ENCODE data around the gene DLG2. TPM values are rescaled to one million over a fixed set of nuclear protein-coding genes. Genes with fewer than 3 reads are reported as not detected.
A peak's percentile ranks its signal among the peaks of the same experiment; 100 is the strongest.

DLG2 gene
- total RNA-seq, 1 experiment from 2014 or later = not detected

DNA sequence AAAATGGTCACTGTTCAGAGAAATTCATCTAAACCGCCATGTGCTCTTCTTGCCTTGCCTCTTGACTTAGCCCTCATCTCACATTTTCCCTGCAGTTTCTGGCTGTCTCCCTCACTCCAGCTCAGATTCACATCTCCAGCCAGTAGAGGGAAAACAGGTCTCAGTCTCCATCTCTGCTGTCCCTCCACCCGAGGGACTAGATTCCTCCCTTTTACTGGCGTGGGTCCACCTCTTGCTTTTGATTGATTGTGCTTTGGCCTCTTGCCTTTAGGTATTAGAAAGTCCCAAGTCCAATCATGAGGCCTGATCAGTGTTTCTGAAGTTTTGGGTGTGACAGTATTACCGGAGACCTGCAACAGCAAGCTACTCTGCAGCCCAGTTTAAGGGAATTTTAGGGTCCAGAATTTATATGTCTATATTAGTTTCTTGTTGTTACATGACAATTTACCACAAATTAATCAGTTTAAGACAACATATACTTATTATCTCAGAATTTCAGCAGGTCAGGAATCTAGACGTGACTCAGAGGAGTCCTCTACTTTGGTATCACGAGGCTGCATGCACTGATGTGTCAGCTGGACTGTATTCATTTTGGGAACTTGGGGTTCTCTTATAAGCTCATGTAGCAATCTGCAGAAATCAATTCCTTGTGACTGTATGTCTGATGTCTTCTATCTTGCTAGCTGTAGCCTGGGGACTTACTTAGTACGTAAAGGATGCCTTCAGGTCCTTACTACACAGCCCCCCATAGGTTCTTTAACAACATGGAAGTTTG lies 1535.7 kb downstream of the DLG2 start:
- DNase-seq (ENCODE audit: low read depth, low spot score) = no peak
- in situ Hi-C loops (cut with HindIII; ENCODE audit: low pct_unique_long_range_greater_than_20kb, low sequenced_read_pairs) = no loop called here

GRCh38 chr11:84089072-84090057 lies 1537.8 kb downstream of the DLG2 start:
- DNase-seq (ENCODE audit: low read depth, low spot score) = peak; percentile 43
- in situ Hi-C loops (cut with HindIII; ENCODE audit: low pct_unique_long_range_greater_than_20kb, low sequenced_read_pairs) = no loop called here

GRCh38 chr11:84071851-84072250 lies 1555.3 kb downstream of the DLG2 start:
- in situ Hi-C loops (cut with HindIII; ENCODE audit: low pct_unique_long_range_greater_than_20kb, low sequenced_read_pairs) = no loop called here

DNA sequence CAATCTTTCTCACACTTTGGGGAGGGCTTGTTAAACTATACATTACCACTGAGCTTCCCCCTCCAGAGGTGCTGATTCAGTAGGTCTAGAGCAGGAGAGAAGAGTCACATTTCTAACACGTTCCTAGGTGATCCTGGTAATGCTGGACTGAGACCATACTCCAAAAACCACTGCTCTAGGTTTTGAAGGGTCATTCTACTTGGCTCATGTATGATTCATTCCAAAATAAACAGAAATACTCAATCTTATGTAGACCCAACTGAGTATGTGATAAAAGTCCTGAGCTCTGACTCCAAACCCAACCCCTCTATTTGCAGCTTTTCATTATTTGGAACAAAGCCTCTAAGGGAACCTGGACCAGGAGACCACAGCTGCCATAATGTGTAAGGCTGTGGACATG lies 1558.1 kb downstream of the DLG2 start:
- no peak for DNase-seq (ENCODE audit: low read depth, low spot score)
- in situ Hi-C loops (cut with HindIII; ENCODE audit: low pct_unique_long_range_greater_than_20kb, low sequenced_read_pairs) = no loop called here

More at GRCh38 chr11:84071851-84072250, 1555.3 kb downstream of the DLG2 start:
- DNase-seq (ENCODE audit: low read depth, low spot score) = no peak

DNA sequence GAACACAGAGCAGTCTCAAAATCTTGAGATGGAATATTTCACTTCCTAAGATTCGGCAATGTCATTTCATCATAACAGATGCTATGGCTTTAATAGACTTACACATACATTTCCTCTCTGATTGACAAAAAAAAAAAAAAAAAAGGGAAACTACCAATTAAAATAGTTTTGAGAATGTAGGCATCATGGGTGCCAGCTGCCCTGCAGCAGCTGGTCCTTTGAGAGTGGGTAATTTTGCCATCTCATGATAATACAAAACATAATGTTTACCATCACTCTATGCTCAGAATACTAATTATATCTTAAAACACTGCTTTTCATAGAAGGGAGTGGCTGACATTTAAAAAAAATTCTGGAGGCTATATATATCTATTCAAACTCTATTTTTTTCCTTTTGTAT lies 1565.4 kb downstream of the DLG2 start:
- in situ Hi-C loops (cut with HindIII; ENCODE audit: low pct_unique_long_range_greater_than_20kb, low sequenced_read_pairs) = no loop called here
- no peak for DNase-seq (ENCODE audit: low read depth, low spot score)

GRCh38 chr11:84056653-84057376 lies 1570.3 kb downstream of the DLG2 start:
- no peak for DNase-seq (ENCODE audit: low read depth, low spot score)
- in situ Hi-C loops (cut with HindIII; ENCODE audit: low pct_unique_long_range_greater_than_20kb, low sequenced_read_pairs) = no loop called here

DNA sequence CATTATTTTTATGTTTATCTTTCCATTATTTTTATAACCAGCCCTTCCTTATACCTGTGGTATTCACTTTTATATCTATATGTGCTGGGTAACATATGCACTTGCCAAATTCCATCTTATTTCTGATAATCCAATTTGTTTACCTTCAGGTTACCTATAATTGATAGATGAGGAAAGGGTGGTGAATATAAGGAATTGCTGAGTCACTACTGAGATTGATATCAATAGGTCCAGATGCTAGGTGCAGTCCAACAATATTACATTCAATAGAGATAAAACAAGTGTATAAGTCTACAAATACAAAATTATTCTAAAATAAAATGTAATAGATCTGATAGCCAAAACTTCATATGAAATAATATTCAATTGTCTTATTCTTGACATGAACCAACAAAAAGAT lies 1582.0 kb downstream of the DLG2 start:
- in situ Hi-C loops (cut with HindIII; ENCODE audit: low pct_unique_long_range_greater_than_20kb, low sequenced_read_pairs) = no loop called here

DNA sequence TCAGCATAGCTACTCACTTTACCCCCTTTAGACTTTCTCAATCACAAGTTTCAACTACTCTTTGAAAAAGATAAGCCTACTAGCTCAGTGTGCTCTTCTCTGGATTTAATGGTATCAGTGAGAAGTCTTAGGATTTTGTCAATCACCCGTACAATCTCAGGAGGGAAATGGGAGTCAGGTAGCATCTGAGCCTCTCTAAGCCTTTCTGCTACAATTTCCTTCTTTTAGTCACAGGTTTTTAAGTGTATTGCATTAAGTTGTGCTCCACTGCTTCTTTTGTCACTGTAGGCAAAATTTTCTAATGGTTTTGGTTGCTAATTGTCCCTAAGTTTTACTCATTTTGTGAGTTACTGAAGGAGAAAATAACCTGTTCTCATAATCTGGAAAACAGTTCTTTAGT lies 1582.4 kb downstream of the DLG2 start:
- no peak for DNase-seq (ENCODE audit: low read depth, low spot score)
- in situ Hi-C loops (cut with HindIII; ENCODE audit: low pct_unique_long_range_greater_than_20kb, low sequenced_read_pairs) = no loop called here

More for the DNA sequence above, 1582.0 kb downstream of the DLG2 start:
- DNase-seq (ENCODE audit: low read depth, low spot score) = no peak

- in situ Hi-C loops (cut with HindIII; ENCODE audit: low pct_unique_long_range_greater_than_20kb, low sequenced_read_pairs) = no loop called here
- DNase-seq (ENCODE audit: low read depth, low spot score) = no peak
Observed at GRCh38 chr11:84036664-84037194, 1590.4 kb downstream of the DLG2 start.

- in situ Hi-C loops (cut with HindIII; ENCODE audit: low pct_unique_long_range_greater_than_20kb, low sequenced_read_pairs) = no loop called here
- DNase-seq (ENCODE audit: low read depth, low spot score) = no peak
Observed at GRCh38 chr11:84035645-84036044, 1591.5 kb downstream of the DLG2 start.

GRCh38 chr11:84034484-84034883 lies 1592.7 kb downstream of the DLG2 start:
- no peak for DNase-seq (ENCODE audit: low read depth, low spot score)
- in situ Hi-C loops (cut with HindIII; ENCODE audit: low pct_unique_long_range_greater_than_20kb, low sequenced_read_pairs) = no loop called here

DNA sequence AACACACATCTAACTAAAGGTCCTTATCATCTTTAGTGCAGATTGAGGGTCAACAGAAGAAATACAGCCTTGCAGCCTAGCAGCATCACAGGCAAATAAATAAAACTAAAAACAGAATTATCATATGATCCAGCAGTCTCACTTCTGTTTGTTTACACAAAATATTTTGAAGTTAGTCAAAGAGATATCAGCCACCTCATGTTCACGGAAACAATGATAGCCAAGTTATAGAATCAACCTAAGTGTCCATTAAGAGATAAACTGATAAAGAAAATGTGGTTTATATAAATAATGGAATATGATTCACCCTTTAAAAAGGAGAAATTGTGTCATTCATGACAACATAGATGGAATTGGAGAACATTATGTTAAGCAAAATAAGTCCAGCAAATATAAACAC lies 1602.9 kb downstream of the DLG2 start:
- in situ Hi-C loops (cut with HindIII; ENCODE audit: low pct_unique_long_range_greater_than_20kb, low sequenced_read_pairs) = no loop called here

DNA sequence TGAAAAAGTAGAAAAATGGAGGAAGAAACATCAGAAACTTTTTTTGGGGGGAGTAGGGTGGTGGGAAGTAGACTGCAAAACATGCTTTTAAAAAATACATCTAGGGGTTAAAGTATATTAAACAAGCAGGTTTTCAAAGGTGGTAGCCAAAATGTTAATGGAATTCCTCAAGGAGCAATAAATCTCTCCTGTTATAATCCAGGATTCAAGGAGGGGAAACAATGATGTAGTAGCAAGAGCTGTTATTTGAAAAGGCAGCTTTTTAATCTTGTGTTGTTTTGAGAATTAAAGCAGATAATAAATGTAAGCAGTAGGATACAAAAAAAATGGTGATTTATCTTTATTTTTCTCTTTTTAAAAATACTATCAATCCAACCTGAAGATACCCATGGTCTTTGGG lies 1604.4 kb downstream of the DLG2 start:
- in situ Hi-C loops (cut with HindIII; ENCODE audit: low pct_unique_long_range_greater_than_20kb, low sequenced_read_pairs) = no loop called here
- no peak for DNase-seq (ENCODE audit: low read depth, low spot score)

More for the DNA sequence above, 1602.9 kb downstream of the DLG2 start:
- no peak for DNase-seq (ENCODE audit: low read depth, low spot score)

DNA sequence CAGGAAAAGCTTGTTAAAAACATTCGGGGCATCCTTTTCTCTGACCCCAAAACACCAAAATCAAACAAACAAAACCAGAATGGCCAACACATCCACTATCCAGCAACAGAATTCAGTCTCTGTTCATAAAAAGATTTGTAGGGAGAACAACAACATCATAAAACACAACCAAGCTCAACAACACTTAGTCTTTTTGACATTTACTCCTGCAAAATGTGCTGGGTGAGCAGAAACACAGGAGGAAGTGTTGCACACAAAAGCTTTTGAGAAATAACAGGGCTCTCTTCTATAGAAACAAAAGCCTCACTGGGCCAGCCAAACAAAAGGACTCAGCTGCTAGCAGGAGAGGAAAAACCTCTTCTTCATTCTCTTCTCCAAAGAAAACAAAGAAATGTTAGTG lies 1604.9 kb downstream of the DLG2 start:
- in situ Hi-C loops (cut with HindIII; ENCODE audit: low pct_unique_long_range_greater_than_20kb, low sequenced_read_pairs) = no loop called here
- no peak for DNase-seq (ENCODE audit: low read depth, low spot score)

DNA sequence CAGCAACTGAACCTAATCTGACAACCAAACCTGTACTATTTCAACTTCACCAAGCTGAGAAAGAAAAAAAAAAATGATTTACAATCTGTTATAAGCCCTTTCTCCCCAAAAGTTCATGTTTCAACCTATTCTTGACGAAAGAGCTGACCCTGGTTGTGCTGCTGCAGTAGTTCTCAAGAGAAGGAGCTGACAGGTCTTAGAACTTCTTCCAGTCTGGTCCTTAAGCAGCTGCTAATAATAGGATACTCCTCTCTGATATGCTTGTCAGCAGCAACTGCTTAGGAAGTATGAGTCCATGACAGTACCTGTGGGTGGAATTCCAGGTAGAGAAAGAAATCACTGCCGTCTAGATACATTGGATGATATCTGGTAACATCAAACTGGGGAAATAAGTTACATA lies 1605.9 kb downstream of the DLG2 start:
- in situ Hi-C loops (cut with HindIII; ENCODE audit: low pct_unique_long_range_greater_than_20kb, low sequenced_read_pairs) = no loop called here

DNA sequence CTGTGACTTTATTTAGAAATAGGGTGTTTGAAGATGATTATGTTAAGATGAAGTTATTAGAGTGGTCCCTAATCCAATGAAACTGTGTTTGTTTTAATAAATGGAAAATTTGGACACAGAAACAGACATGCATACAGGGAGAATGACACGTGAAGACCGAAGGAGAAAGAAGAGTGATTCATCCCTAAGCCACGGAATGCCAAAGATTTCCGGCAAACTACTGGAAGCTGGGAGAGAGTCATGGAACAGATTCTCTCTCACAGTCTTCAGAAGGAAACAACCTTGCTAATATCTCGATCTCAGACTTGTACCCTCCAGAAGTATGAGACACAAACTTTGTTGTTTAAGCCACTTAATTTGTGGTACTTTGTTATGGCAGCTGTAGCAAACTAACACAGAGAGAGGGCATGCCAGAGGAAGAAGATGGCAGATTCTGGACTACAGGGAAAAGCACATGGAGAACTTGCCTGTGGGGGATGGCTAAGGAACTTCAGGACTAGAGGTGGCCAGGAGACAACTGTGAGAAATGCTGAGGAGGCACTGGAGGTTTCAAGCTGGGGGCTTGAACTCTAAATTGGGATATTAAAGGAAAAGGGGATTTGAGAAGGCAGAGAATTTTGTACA lies 1607.5 kb downstream of the DLG2 start:
- peak; percentile 22 for DNase-seq (ENCODE audit: low read depth, low spot score)
- in situ Hi-C loops (cut with HindIII; ENCODE audit: low pct_unique_long_range_greater_than_20kb, low sequenced_read_pairs) = no loop called here

More for the DNA sequence above, 1605.9 kb downstream of the DLG2 start:
- DNase-seq (ENCODE audit: low read depth, low spot score) = no peak

DNA sequence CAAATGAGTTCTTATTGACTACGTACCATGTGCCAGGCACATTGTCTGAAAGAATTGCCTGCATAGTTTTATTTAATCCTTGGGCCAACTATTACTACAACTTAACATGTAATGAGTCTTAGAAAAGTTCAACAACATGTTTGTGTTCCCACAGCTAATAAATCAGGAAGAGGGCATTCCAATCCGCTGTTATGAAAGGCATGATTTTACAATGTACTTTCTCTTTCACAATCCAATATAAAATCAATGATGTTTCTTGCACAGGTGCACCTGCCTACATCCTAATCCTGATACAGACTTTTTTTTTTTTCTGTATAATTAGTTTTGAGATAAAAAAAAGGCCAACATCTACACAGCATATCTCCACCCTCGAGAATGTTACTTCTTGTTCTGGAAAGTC lies 1612.6 kb downstream of the DLG2 start:
- in situ Hi-C loops (cut with HindIII; ENCODE audit: low pct_unique_long_range_greater_than_20kb, low sequenced_read_pairs) = no loop called here
- no peak for DNase-seq (ENCODE audit: low read depth, low spot score)
